GM12801 (cell line): ENCODE measurements around the gene DHX40.

Source experiments
- CTCF ChIP-seq: IDR thresholded peaks from one replicate; pipeline ENCODE4 v1.5.1; 2011; ENCODE audit warnings: control low read depth; ENCODE audit not compliant: insufficient read length; ENCODE audit errors: extremely low read depth

DHX40 gene

DNA sequence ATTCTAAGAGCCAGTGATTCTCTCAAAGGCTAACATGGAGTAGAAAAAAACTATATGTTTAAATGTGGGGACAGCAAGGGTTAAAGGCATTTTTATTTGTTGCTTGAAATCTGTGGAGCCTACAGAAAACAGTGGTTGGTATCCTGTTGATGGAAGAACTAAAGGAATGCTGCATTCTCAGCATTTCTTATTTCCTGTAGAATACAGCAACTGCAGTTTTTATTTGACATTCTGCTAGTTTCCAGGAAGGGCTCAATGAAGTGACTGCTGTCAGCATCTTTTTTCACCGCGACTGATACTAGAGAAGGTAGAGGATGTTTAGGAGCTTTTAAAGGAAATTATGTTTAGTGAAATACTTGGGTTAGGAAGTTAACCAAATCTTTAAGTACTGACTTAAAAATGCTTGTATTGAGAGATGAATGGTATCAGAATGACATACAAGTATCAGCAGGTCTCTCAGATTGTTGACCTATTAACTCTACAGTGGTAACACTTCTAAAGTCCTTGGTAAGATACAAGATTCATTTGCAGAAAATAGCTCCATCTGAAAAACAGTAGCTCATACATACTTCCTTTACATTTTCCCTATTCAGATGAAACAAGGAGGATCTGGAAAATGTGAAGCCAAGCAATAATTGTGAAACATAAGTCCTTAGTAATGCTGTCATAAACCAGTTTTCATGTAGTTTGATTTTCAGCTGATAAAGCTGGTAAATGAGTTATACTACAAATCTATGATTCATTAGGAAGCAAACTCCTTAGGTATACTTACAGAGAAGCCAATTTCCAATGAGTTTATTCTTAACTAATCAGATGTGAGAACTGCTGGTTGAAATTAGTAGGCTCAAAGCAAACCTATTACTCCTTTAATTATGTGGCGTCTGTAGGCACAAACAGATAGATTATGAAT, 69.5 kb downstream of the DHX40 start:
- no peak for TF ChIP-seq CTCF

GRCh38 chr17:59637611-59638310, 72.4 kb downstream of the DHX40 start:
- TF ChIP-seq CTCF = no peak

DNA sequence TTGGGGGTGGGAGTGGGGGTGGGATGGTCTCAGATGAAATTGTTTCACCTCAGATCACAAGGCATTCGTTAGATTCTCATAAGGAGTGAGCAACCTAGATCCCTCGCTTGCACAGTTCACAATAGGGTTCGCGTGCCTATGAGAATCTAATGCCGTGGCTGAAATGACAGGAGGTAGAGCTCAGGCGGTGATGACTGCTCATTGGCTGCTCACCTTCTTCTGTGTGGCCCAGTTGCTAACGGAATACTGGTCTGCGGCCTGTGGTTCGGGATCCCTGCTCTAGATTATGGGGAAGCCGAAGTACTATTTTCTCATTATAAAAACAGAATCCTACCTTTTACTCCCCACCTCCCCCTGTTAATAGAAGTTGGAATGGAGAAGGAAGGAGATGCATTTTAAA, 73.1 kb downstream of the DHX40 start:
- no peak for TF ChIP-seq CTCF

DNA sequence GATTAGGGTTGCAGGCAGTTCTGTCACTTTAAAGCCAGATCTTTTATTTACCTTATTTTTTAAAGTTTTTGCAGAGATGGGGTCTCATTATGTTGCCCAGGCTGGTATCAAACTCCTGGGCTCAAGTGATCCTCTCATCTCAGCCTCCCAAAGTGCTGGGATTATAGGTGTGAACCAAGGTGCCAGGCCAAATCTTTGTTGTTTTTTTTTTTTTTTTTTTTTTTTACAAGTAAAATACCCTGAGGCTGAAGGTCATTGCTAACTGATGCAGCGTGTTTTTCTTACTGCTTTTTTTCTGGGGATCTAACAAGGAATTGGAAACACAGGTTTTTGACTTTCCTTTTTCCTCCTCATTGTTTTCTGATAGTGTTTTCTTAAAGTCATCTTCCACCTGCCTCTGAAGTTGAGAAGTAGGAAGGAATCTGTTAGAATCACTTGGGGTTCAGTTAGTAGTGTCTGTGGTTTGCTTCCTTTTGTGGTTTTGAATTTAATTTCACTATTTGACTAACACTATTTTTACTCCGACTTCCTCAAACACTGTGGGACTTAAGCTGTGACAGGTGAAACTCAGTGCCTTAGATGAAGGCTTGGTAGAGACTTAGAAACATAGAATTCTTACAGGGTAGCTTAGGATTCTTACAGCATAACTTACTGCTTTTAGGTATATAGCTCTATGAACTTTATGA, 76.5 kb downstream of the DHX40 start:
- TF ChIP-seq CTCF = no peak

DNA sequence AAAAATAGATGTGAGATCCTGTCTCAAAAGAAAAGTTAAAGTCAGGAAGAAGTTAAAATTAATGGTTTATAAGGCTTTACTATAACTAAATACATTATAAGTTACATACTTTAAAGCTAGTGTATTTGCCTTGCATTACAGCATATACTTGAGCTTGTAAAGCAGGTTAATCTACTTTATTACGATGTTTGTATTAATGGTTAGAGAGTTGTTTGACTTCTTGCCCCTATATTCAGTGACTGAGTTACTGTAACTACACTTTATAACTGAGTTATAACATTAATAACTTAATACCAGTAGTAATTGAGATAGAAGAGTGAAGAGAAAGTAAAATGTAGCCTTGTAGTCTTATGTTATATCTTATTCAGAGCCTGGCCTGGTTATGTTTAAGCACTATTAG, 77.2 kb downstream of the DHX40 start:
- TF ChIP-seq CTCF = no peak

GRCh38 chr17:59643159-59644140, 78.0 kb downstream of the DHX40 start:
- no peak for TF ChIP-seq CTCF
